ENCODE data around the gene OVOL1.

- TF ChIP-seq CTCF (IDR thresholded peaks at IDR 0.05) (peak in 5 of 7 experiments; percentile 81 to 98 (median 94)), POLR2AphosphoS5 (IDR thresholded peaks at IDR 0.05) (peak; percentile 16 to 66 (median 62)), POLR2A (IDR thresholded peaks at IDR 0.05) (no peak), EP300 (IDR thresholded peaks at IDR 0.05) (no peak)
Observed at GRCh38 chr11:65779919-65780769, 6.7 kb upstream of the OVOL1 start.
